Measurements from ENCODE around the gene CRYGS.
"Not testable (repeated sequence)": the region's sequence is repeated elsewhere in the genome, so short reads cannot be mapped to it uniquely, and the experiment has no call there.

The CRYGS gene

GRCh38 chr3:186544281-186544680 is at the start of gene CRYGS:
CRYGS (minus strand) TSS chr3:186544380; CDS start chr3:186544326, 54 bp downstream.
- DNase-seq, result no peak

- DNase-seq, result no peak
Measured at GRCh38 chr3:186593862-186594261, 49.7 kb upstream of the CRYGS start.

- no peak for DNase-seq
Measured at GRCh38 chr3:186592682-186593081, 48.5 kb upstream of the CRYGS start.

GRCh38 chr3:186590580-186591295 is 46.6 kb upstream of the CRYGS start:
- DNase-seq, result no peak

- peak; percentile 42 for DNase-seq
Measured at GRCh38 chr3:186589856-186590579, 45.8 kb upstream of the CRYGS start.

GRCh38 chr3:186589121-186589520 is 44.9 kb upstream of the CRYGS start:
- DNase-seq, result no peak

- no peak for DNase-seq
Measured at GRCh38 chr3:186588632-186589031, 44.5 kb upstream of the CRYGS start.

GRCh38 chr3:186587183-186587582 is 43.0 kb upstream of the CRYGS start:
- no peak for DNase-seq

GRCh38 chr3:186586245-186586644 is 42.1 kb upstream of the CRYGS start:
- not testable (repeated sequence) for DNase-seq

GRCh38 chr3:186583831-186584230 is 39.7 kb upstream of the CRYGS start:
- DNase-seq, result no peak

GRCh38 chr3:186582541-186582940 is 38.4 kb upstream of the CRYGS start:
- no peak for DNase-seq

GRCh38 chr3:186580785-186581184 is 36.6 kb upstream of the CRYGS start:
- no peak for DNase-seq

GRCh38 chr3:186577521-186577920 is 33.3 kb upstream of the CRYGS start:
- DNase-seq, result no peak

- DNase-seq, result no peak
Measured at GRCh38 chr3:186571644-186572013, 27.4 kb upstream of the CRYGS start.

- DNase-seq, result no peak
Measured at GRCh38 chr3:186570941-186571643, 26.9 kb upstream of the CRYGS start.

GRCh38 chr3:186570096-186570940 is 26.1 kb upstream of the CRYGS start, which contains the start of gene DNAJB11:
DNAJB11 (plus strand) TSS chr3:186570720; CDS start chr3:186570898, 178 bp downstream.
- DNase-seq, result peak; percentile 100

GRCh38 chr3:186569779-186570095 is 25.6 kb upstream of the CRYGS start:
- DNase-seq, result no peak

- not testable (repeated sequence) for DNase-seq
Measured at GRCh38 chr3:186569361-186569760, 25.2 kb upstream of the CRYGS start.

GRCh38 chr3:186567072-186567921 is 23.1 kb upstream of the CRYGS start, which contains the start of gene TBCCD1:
TBCCD1 (minus strand) TSS chr3:186567339; CDS start chr3:186564329, 3,010 bp downstream.
- peak; percentile 89 for DNase-seq

- no peak for DNase-seq
Measured at GRCh38 chr3:186566772-186567071, 22.5 kb upstream of the CRYGS start.

GRCh38 chr3:186564586-186564985 is 20.4 kb upstream of the CRYGS start:
- DNase-seq, result no peak

Data from NCI-H1436 (cell line).